ENCODE results near the gene VPS45.

DNA sequence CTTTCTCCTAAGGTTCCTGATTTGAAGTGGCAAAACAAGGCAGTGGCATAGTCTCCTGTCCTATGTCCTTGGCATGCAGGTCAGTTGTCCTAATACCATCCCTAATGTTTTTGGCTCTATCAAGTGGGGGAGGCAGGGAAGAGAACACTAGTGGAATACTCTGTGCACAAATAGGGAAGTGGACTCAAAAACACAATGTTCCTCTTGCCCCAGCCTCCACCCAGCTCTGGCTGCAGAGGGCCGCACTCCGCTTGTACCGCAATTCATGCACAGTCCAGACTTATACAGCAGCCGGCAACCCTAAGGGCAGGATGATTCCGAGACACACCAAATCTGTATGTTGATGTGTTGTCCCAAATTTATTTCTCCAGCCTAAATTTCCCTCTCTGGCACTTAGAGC lies 96.6 kb downstream of the VPS45 start:
- TF ChIP-seq, protein P1, sequence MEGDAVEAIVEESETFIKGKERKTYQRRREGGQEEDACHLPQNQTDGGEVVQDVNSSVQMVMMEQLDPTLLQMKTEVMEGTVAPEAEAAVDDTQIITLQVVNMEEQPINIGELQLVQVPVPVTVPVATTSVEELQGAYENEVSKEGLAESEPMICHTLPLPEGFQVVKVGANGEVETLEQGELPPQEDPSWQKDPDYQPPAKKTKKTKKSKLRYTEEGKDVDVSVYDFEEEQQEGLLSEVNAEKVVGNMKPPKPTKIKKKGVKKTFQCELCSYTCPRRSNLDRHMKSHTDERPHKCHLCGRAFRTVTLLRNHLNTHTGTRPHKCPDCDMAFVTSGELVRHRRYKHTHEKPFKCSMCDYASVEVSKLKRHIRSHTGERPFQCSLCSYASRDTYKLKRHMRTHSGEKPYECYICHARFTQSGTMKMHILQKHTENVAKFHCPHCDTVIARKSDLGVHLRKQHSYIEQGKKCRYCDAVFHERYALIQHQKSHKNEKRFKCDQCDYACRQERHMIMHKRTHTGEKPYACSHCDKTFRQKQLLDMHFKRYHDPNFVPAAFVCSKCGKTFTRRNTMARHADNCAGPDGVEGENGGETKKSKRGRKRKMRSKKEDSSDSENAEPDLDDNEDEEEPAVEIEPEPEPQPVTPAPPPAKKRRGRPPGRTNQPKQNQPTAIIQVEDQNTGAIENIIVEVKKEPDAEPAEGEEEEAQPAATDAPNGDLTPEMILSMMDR (IDR thresholded peaks at IDR 0.05; ENCODE audit: low read depth, low read length, missing input control) = no peak
- TF ChIP-seq, protein P2, sequence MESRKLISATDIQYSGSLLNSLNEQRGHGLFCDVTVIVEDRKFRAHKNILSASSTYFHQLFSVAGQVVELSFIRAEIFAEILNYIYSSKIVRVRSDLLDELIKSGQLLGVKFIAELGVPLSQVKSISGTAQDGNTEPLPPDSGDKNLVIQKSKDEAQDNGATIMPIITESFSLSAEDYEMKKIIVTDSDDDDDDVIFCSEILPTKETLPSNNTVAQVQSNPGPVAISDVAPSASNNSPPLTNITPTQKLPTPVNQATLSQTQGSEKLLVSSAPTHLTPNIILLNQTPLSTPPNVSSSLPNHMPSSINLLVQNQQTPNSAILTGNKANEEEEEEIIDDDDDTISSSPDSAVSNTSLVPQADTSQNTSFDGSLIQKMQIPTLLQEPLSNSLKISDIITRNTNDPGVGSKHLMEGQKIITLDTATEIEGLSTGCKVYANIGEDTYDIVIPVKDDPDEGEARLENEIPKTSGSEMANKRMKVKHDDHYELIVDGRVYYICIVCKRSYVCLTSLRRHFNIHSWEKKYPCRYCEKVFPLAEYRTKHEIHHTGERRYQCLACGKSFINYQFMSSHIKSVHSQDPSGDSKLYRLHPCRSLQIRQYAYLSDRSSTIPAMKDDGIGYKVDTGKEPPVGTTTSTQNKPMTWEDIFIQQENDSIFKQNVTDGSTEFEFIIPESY (IDR thresholded peaks at IDR 0.05) = no peak
- peak in 1 of 2 donors; percentile 5 for TF ChIP-seq RAD21 (IDR thresholded peaks at IDR 0.05)
- no peak for TF ChIP-seq JUND (IDR thresholded peaks at IDR 0.05)
- TF ChIP-seq HNF4A (conservative IDR thresholded peaks at IDR 0.05) = no peak
- TF ChIP-seq, protein P3, sequence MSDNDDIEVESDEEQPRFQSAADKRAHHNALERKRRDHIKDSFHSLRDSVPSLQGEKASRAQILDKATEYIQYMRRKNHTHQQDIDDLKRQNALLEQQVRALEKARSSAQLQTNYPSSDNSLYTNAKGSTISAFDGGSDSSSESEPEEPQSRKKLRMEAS (IDR thresholded peaks at IDR 0.05) = no peak
- no peak for TF ChIP-seq SP1 (IDR thresholded peaks at IDR 0.05)
- TF ChIP-seq, protein P4, sequence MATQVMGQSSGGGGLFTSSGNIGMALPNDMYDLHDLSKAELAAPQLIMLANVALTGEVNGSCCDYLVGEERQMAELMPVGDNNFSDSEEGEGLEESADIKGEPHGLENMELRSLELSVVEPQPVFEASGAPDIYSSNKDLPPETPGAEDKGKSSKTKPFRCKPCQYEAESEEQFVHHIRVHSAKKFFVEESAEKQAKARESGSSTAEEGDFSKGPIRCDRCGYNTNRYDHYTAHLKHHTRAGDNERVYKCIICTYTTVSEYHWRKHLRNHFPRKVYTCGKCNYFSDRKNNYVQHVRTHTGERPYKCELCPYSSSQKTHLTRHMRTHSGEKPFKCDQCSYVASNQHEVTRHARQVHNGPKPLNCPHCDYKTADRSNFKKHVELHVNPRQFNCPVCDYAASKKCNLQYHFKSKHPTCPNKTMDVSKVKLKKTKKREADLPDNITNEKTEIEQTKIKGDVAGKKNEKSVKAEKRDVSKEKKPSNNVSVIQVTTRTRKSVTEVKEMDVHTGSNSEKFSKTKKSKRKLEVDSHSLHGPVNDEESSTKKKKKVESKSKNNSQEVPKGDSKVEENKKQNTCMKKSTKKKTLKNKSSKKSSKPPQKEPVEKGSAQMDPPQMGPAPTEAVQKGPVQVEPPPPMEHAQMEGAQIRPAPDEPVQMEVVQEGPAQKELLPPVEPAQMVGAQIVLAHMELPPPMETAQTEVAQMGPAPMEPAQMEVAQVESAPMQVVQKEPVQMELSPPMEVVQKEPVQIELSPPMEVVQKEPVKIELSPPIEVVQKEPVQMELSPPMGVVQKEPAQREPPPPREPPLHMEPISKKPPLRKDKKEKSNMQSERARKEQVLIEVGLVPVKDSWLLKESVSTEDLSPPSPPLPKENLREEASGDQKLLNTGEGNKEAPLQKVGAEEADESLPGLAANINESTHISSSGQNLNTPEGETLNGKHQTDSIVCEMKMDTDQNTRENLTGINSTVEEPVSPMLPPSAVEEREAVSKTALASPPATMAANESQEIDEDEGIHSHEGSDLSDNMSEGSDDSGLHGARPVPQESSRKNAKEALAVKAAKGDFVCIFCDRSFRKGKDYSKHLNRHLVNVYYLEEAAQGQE (IDR thresholded peaks at IDR 0.05) = no peak
- TF ChIP-seq, protein P5, sequence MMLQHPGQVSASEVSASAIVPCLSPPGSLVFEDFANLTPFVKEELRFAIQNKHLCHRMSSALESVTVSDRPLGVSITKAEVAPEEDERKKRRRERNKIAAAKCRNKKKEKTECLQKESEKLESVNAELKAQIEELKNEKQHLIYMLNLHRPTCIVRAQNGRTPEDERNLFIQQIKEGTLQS (IDR thresholded peaks at IDR 0.05) = no peak
- no peak for TF ChIP-seq YY1 (IDR thresholded peaks at IDR 0.05)
- TF ChIP-seq TAF1 (conservative IDR thresholded peaks at IDR 0.05) = no peak
